GM08714 (cell line): ENCODE results near the gene REV3L.
"Not testable (repeated sequence)": the region's sequence is repeated elsewhere in the genome, so short reads cannot be mapped to it uniquely, and the experiment has no call there.

Source experiments
- H3K4me3 ChIP-seq: fragments of 200-500 bp; sonication (Bioruptor generic); 2 replicates; pipeline ENCODE4 v1.5.1; 2014; ENCODE audit warnings: mild to moderate bottlenecking, low read length, inconsistent platforms
- ZNF274 ChIP-seq: IDR thresholded peaks from 2 replicates; pipeline ENCODE4 v1.6.1; 2012; ENCODE audit warnings: mild to moderate bottlenecking, low read depth, low read length

Gene REV3L

GRCh38 chr6:111306104-111306888 is 176.7 kb downstream of the REV3L start:
- no peak overlapping the region for H3K4me3 ChIP-seq
- TF ChIP-seq ZNF274: no peak

GRCh38 chr6:111301946-111302345 is 181.1 kb downstream of the REV3L start:
- no peak for TF ChIP-seq ZNF274
- H3K4me3 ChIP-seq: no peak overlapping the region; the same call in 1 of the 2 replicates

GRCh38 chr6:111300938-111301800 is 181.8 kb downstream of the REV3L start:
- H3K4me3 ChIP-seq: not testable (repeated sequence)

GRCh38 chr6:111297776-111298175 is 185.2 kb downstream of the REV3L start:
- no peak for TF ChIP-seq ZNF274
- no peak overlapping the region for H3K4me3 ChIP-seq

- no peak for TF ChIP-seq ZNF274
- no peak overlapping the region for H3K4me3 ChIP-seq
Measured at GRCh38 chr6:111294374-111294967, 188.5 kb downstream of the REV3L start.

- no peak overlapping the region for H3K4me3 ChIP-seq
- no peak for TF ChIP-seq ZNF274
Measured at GRCh38 chr6:111291336-111292259, 191.4 kb downstream of the REV3L start.

- H3K4me3 ChIP-seq: not testable (repeated sequence)
Measured at GRCh38 chr6:111290689-111291335, 192.2 kb downstream of the REV3L start.

- not testable (repeated sequence) for H3K4me3 ChIP-seq
Measured at GRCh38 chr6:111284356-111284755, 198.7 kb downstream of the REV3L start.

GRCh38 chr6:111283707-111284106 is 199.3 kb downstream of the REV3L start:
- no peak for TF ChIP-seq ZNF274
- H3K4me3 ChIP-seq: no peak overlapping the region; the same call in 1 of the 2 replicates

GRCh38 chr6:111282515-111282914 is 200.5 kb downstream of the REV3L start:
- no peak overlapping the region for H3K4me3 ChIP-seq
- TF ChIP-seq ZNF274: no peak

- no peak overlapping the region for H3K4me3 ChIP-seq
- no peak for TF ChIP-seq ZNF274
Measured at GRCh38 chr6:111280445-111280955, 202.5 kb downstream of the REV3L start.

- no peak for TF ChIP-seq ZNF274
- no peak overlapping the region for H3K4me3 ChIP-seq
Measured at GRCh38 chr6:111278731-111279130, 204.3 kb downstream of the REV3L start.

GRCh38 chr6:111277819-111278218 is 205.2 kb downstream of the REV3L start:
- H3K4me3 ChIP-seq: no peak overlapping the region
- no peak for TF ChIP-seq ZNF274
